Erythroblast (primary cell): ENCODE measurements around the gene ARVCF.

Source experiments
- DNase-seq, 2 experiments: peaks; one replicate each; lab custom pipeline; 2025; lab: John Stamatoyannopoulos, UW
- GATA1 ChIP-seq: IDR thresholded peaks from 2 replicates; pipeline ENCODE4 v1.6.1; 2011; ENCODE audit warnings: low read depth, mild to moderate bottlenecking, control low read depth, low read length, moderate library complexity
- POLR2A ChIP-seq: IDR thresholded peaks from 2 replicates; pipeline ENCODE4 v1.6.1; 2011; ENCODE audit warnings: mild to moderate bottlenecking, low read length

ARVCF gene

GRCh38 chr22:19923914-19924513 is 92.6 kb downstream of the ARVCF start:
- no peak for DNase-seq
- no peak for TF ChIP-seq GATA1
- TF ChIP-seq POLR2A: no peak

GRCh38 chr22:19921544-19922081 is 95.0 kb downstream of the ARVCF start:
- TF ChIP-seq GATA1: no peak
- TF ChIP-seq POLR2A: no peak
- no peak for DNase-seq
